Chondrocyte (in vitro differentiated cells): ENCODE data around the gene B4GALT7. TPM values are rescaled to one million over a fixed set of nuclear protein-coding genes. Genes with fewer than 3 reads are reported as not detected.

Experiments used
- DNase-seq: peaks from one replicate; pipeline ENCODE4 v3.0.0; 2021; ENCODE audit warnings: mixed read lengths, low spot score
- H3K27ac Mint-ChIP-seq: one replicate; pipeline ENCODE4 v1.8.0; 2021; ENCODE audit warnings: mild to moderate bottlenecking, moderate library complexity, mixed read lengths; ENCODE audit not compliant: unreplicated experiment
- H3K27me3 Mint-ChIP-seq: 2 replicates; pipeline ENCODE4 v1.8.0; 2021; ENCODE audit warnings: low read depth, mixed read lengths
- H3K36me3 Mint-ChIP-seq: 2 replicates; pipeline ENCODE4 v1.8.0; 2021; ENCODE audit warnings: low read depth, mixed read lengths
- H3K4me1 Mint-ChIP-seq: 2 replicates; pipeline ENCODE4 v1.8.0; 2021; ENCODE audit warnings: low read depth, mild to moderate bottlenecking, mixed read lengths
- H3K4me3 Mint-ChIP-seq: one replicate; pipeline ENCODE4 v1.8.0; 2021; ENCODE audit warnings: mild to moderate bottlenecking, moderate library complexity, mixed read lengths; ENCODE audit not compliant: unreplicated experiment
- H3K9me3 Mint-ChIP-seq: 2 replicates; pipeline ENCODE4 v1.8.0; 2021; ENCODE audit warnings: low read depth, mixed read lengths
- CTCF ChIP-seq: fragments of 200-600 bp; sonication (generic); IDR thresholded peaks from 2 replicates; pipeline ENCODE4 v1.5.0; 2021; ENCODE audit warnings: antibody characterized with exemption, mild to moderate bottlenecking, moderate library complexity
- total RNA-seq: library from RNA; stranded (reverse); gene quantifications from 3 replicates; pipeline ENCODE4 v1.2.1, GENCODE V29; 2021

Gene B4GALT7
- total RNA-seq, 1 donor from 2014 or later, result 43.9 TPM

GRCh38 chr5:177609076-177610059 is 9.4 kb downstream of the B4GALT7 start:
- H3K4me3 Mint-ChIP-seq, result no peak overlapping the region
- H3K9me3 Mint-ChIP-seq, result no peaks in the 10 kb centered on the region

GRCh38 chr5:177610131-177610769 is 10.3 kb downstream of the B4GALT7 start:
- Mint-ChIP-seq H3K27ac (no peak overlapping the region), H3K4me3 (no peak overlapping the region), H3K36me3 (peaks cover 5% of the 10 kb centered on the region), H3K27me3 (no peaks in the 10 kb centered on the region), H3K4me1 (peaks cover 17% of the 10 kb centered on the region), H3K9me3 (no peaks in the 10 kb centered on the region)
- DNase-seq, result no peak
- TF ChIP-seq CTCF, result no peak

More at GRCh38 chr5:177609076-177610059, 9.4 kb downstream of the B4GALT7 start:
- Mint-ChIP-seq H3K27ac (no peak overlapping the region), H3K4me1 (peaks cover 17% of the 10 kb centered on the region), H3K27me3 (no peaks in the 10 kb centered on the region), H3K36me3 (peaks cover 5% of the 10 kb centered on the region)
- TF ChIP-seq CTCF, result no peak
- no peak for DNase-seq

- no peak overlapping the region for H3K27ac Mint-ChIP-seq
- no peak for TF ChIP-seq CTCF
- DNase-seq, result no peak
- H3K27me3 Mint-ChIP-seq, result no peaks in the 10 kb centered on the region
- no peak overlapping the region for H3K4me3 Mint-ChIP-seq
- H3K36me3 Mint-ChIP-seq, result peaks cover 1% of the 10 kb centered on the region
- H3K4me1 Mint-ChIP-seq, result peaks cover 17% of the 10 kb centered on the region
- no peaks in the 10 kb centered on the region for H3K9me3 Mint-ChIP-seq
These were observed 11.0 kb downstream of the B4GALT7 start for GRCh38 chr5:177610770-177611445.

GRCh38 chr5:177611446-177612214 is 11.7 kb downstream of the B4GALT7 start:
- H3K27ac Mint-ChIP-seq, result no peak overlapping the region
- H3K4me3 Mint-ChIP-seq, result no peak overlapping the region
- no peaks in the 10 kb centered on the region for H3K27me3 Mint-ChIP-seq
- H3K36me3 Mint-ChIP-seq, result peaks cover 3% of the 10 kb centered on the region
- TF ChIP-seq CTCF, result no peak
- no peak for DNase-seq
- H3K4me1 Mint-ChIP-seq, result peaks cover 14% of the 10 kb centered on the region
- H3K9me3 Mint-ChIP-seq, result no peaks in the 10 kb centered on the region
